ENCODE data around the gene SEMA5A. TPM values are rescaled to one million over a fixed set of nuclear protein-coding genes. Genes with fewer than 3 reads are reported as not detected.

SEMA5A gene
- total RNA-seq, 1 experiment from 2014 or later, result 9.3 TPM

DNA sequence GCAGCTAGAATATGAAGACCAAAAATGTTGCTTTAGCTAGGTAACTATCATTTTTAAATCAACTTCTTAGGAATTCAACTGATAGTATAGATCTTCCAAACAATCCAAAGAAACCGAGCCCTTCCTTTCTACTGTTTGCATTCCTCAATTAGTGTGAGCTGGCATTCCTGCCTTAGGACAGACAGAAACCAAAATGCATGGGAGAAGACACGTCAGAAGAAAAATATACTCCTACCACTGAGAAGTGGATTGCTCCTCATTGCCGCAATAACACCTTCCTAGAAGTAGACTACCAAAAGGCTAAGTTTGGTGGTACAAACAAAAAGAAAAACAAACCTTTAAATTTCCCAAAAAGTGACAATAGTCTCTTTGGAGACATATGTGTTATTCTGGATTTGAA, 440.0 kb downstream of the SEMA5A start:
- Mint-ChIP-seq H3K27ac (no peak overlapping the region), H3K9me3 (no peaks in the 10 kb centered on the region)
- ATAC-seq, result no peak

More for the DNA sequence above, 440.0 kb downstream of the SEMA5A start:
- DNase-seq (ENCODE audit: low spot score), result no peak
- TF ChIP-seq MYBL2 (CRISPR knock-in tag; IDR thresholded peaks at IDR 0.05) (no peak), TP53 (CRISPR knock-in tag; IDR thresholded peaks at IDR 0.05) (no peak), MLX (CRISPR knock-in tag; IDR thresholded peaks at IDR 0.05) (no peak), SMAD3 (CRISPR knock-in tag; IDR thresholded peaks at IDR 0.05; ENCODE audit: borderline replicate concordance) (no peak), ZNF423 (CRISPR knock-in tag; IDR thresholded peaks at IDR 0.05) (no peak), ZNF317 (CRISPR knock-in tag; IDR thresholded peaks at IDR 0.05; ENCODE audit: borderline replicate concordance, low read depth) (no peak), ZBTB21 (CRISPR knock-in tag; IDR thresholded peaks at IDR 0.05; ENCODE audit: borderline replicate concordance) (no peak), GRHL2 (CRISPR knock-in tag; IDR thresholded peaks at IDR 0.05; ENCODE audit: insufficient replicate concordance, severe bottlenecking) (no peak)
- TF ChIP-seq, protein P1, sequence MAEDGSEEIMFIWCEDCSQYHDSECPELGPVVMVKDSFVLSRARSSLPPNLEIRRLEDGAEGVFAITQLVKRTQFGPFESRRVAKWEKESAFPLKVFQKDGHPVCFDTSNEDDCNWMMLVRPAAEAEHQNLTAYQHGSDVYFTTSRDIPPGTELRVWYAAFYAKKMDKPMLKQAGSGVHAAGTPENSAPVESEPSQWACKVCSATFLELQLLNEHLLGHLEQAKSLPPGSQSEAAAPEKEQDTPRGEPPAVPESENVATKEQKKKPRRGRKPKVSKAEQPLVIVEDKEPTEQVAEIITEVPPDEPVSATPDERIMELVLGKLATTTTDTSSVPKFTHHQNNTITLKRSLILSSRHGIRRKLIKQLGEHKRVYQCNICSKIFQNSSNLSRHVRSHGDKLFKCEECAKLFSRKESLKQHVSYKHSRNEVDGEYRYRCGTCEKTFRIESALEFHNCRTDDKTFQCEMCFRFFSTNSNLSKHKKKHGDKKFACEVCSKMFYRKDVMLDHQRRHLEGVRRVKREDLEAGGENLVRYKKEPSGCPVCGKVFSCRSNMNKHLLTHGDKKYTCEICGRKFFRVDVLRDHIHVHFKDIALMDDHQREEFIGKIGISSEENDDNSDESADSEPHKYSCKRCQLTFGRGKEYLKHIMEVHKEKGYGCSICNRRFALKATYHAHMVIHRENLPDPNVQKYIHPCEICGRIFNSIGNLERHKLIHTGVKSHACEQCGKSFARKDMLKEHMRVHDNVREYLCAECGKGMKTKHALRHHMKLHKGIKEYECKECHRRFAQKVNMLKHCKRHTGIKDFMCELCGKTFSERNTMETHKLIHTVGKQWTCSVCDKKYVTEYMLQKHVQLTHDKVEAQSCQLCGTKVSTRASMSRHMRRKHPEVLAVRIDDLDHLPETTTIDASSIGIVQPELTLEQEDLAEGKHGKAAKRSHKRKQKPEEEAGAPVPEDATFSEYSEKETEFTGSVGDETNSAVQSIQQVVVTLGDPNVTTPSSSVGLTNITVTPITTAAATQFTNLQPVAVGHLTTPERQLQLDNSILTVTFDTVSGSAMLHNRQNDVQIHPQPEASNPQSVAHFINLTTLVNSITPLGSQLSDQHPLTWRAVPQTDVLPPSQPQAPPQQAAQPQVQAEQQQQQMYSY (CRISPR knock-in tag; IDR thresholded peaks at IDR 0.05), result no peak
- TF ChIP-seq, protein P2, sequence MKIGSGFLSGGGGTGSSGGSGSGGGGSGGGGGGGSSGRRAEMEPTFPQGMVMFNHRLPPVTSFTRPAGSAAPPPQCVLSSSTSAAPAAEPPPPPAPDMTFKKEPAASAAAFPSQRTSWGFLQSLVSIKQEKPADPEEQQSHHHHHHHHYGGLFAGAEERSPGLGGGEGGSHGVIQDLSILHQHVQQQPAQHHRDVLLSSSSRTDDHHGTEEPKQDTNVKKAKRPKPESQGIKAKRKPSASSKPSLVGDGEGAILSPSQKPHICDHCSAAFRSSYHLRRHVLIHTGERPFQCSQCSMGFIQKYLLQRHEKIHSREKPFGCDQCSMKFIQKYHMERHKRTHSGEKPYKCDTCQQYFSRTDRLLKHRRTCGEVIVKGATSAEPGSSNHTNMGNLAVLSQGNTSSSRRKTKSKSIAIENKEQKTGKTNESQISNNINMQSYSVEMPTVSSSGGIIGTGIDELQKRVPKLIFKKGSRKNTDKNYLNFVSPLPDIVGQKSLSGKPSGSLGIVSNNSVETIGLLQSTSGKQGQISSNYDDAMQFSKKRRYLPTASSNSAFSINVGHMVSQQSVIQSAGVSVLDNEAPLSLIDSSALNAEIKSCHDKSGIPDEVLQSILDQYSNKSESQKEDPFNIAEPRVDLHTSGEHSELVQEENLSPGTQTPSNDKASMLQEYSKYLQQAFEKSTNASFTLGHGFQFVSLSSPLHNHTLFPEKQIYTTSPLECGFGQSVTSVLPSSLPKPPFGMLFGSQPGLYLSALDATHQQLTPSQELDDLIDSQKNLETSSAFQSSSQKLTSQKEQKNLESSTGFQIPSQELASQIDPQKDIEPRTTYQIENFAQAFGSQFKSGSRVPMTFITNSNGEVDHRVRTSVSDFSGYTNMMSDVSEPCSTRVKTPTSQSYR (CRISPR knock-in tag; IDR thresholded peaks at IDR 0.05), result no peak
- TF ChIP-seq, protein P3, sequence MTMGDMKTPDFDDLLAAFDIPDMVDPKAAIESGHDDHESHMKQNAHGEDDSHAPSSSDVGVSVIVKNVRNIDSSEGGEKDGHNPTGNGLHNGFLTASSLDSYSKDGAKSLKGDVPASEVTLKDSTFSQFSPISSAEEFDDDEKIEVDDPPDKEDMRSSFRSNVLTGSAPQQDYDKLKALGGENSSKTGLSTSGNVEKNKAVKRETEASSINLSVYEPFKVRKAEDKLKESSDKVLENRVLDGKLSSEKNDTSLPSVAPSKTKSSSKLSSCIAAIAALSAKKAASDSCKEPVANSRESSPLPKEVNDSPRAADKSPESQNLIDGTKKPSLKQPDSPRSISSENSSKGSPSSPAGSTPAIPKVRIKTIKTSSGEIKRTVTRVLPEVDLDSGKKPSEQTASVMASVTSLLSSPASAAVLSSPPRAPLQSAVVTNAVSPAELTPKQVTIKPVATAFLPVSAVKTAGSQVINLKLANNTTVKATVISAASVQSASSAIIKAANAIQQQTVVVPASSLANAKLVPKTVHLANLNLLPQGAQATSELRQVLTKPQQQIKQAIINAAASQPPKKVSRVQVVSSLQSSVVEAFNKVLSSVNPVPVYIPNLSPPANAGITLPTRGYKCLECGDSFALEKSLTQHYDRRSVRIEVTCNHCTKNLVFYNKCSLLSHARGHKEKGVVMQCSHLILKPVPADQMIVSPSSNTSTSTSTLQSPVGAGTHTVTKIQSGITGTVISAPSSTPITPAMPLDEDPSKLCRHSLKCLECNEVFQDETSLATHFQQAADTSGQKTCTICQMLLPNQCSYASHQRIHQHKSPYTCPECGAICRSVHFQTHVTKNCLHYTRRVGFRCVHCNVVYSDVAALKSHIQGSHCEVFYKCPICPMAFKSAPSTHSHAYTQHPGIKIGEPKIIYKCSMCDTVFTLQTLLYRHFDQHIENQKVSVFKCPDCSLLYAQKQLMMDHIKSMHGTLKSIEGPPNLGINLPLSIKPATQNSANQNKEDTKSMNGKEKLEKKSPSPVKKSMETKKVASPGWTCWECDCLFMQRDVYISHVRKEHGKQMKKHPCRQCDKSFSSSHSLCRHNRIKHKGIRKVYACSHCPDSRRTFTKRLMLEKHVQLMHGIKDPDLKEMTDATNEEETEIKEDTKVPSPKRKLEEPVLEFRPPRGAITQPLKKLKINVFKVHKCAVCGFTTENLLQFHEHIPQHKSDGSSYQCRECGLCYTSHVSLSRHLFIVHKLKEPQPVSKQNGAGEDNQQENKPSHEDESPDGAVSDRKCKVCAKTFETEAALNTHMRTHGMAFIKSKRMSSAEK (CRISPR knock-in tag; IDR thresholded peaks at IDR 0.05; ENCODE audit: borderline replicate concordance), result no peak
- TF ChIP-seq, protein P4, sequence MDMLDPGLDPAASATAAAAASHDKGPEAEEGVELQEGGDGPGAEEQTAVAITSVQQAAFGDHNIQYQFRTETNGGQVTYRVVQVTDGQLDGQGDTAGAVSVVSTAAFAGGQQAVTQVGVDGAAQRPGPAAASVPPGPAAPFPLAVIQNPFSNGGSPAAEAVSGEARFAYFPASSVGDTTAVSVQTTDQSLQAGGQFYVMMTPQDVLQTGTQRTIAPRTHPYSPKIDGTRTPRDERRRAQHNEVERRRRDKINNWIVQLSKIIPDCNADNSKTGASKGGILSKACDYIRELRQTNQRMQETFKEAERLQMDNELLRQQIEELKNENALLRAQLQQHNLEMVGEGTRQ (CRISPR knock-in tag; IDR thresholded peaks at IDR 0.05), result no peak
- Mint-ChIP-seq H3K4me3 (no peak overlapping the region), H3K4me1 (no peaks in the 10 kb centered on the region), H3K27me3 (ENCODE audit: low read depth) (no peaks in the 10 kb centered on the region), H3K36me3 (no peaks in the 10 kb centered on the region)
- ChIA-PET POLR2A (no interaction called here), CTCF (no interaction called here)

All from WTC11 (cell line).